Skeletal muscle satellite cell (primary cell): ENCODE measurements around the gene C1QC. TPM values are rescaled to one million over a fixed set of nuclear protein-coding genes. Genes with fewer than 3 reads are reported as not detected.

Source experiments
- H3K27me3 ChIP-seq: 2 replicates; pipeline ENCODE4 v1.7.0; 2013; ENCODE audit warnings: low read length; ENCODE audit not compliant: control insufficient read depth, insufficient read depth
- H3K36me3 ChIP-seq: 2 replicates; pipeline ENCODE4 v1.7.0; 2013; ENCODE audit warnings: mild to moderate bottlenecking, control low read depth, low read length; ENCODE audit not compliant: insufficient read depth
- H3K4me1 ChIP-seq: 2 replicates; pipeline ENCODE4 v1.7.0; 2013; ENCODE audit warnings: low read length; ENCODE audit not compliant: control insufficient read depth, insufficient read depth
- H3K4me2 ChIP-seq: 2 replicates; pipeline ENCODE4 v1.7.0; 2013; ENCODE audit warnings: mild to moderate bottlenecking, low read length
- H3K4me3 ChIP-seq: 2 replicates; pipeline ENCODE4 v1.7.0; 2013; ENCODE audit warnings: low read length
- H3K9ac ChIP-seq: 2 replicates; pipeline ENCODE4 v1.7.0; 2013; ENCODE audit warnings: mild to moderate bottlenecking, low read depth, low read length, moderate library complexity
- H3K9me3 ChIP-seq: replicated peaks from 2 replicates; pipeline ENCODE4 v1.7.0; 2013; ENCODE audit warnings: mild to moderate bottlenecking, control low read depth, low read length
- total RNA-seq: library from RNA; depleted of rRNA; stranded (reverse); fragments of >200 nt; gene quantifications from 2 replicates; pipeline ENCODE4 v1.2.3, GENCODE V29; 2012; rRNA removed

Gene C1QC
- not detected in 2 replicates for total RNA-seq

GRCh38 chr1:22643381-22643780 lies at the start of gene C1QC:
C1QC (plus strand) TSS chr1:22643633; CDS start chr1:22644024, 391 bp downstream.
- Histone ChIP-seq H3K4me2 (no peak within 1 kb of the TSS), H3K9me3 (no peaks in the 10 kb centered on the region), H3K9ac (no peak within 1 kb of the TSS), H3K36me3 (no peaks in the 10 kb centered on the region), H3K27me3 (peaks cover 37% of the 10 kb centered on the region), H3K4me1 (no peaks in the 10 kb centered on the region), H3K4me3 (no peak within 1 kb of the TSS)

- Histone ChIP-seq H3K4me2 (no peak overlapping the region), H3K4me1 (no peaks in the 10 kb centered on the region), H3K9ac (no peak overlapping the region), H3K4me3 (no peak overlapping the region), H3K27me3 (peaks cover 49% of the 10 kb centered on the region), H3K36me3 (no peaks in the 10 kb centered on the region), H3K9me3 (no peaks in the 10 kb centered on the region)
Measured at GRCh38 chr1:22594396-22594795, 49.0 kb upstream of the C1QC start.

DNA sequence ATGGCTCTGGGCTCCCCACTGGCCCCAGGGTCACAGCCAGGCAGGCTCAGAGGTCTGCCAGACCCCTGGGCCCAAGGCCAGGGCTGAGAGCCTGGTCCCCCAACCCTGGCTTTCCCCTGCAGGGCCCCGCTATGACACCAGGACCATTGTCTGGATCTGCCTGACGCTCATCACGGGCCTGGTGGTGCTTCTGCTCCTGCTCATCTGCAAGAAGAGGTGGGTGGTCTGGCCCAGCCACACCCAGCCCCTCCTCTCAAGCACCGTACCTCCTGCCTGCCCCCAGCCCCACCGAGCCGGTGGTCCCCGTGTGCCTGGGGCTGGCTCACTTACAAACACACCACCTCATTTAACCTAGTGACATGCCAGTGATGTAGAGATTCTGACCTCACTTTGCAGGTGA lies 48.3 kb upstream of the C1QC start:
- Histone ChIP-seq H3K9me3 (no peaks in the 10 kb centered on the region), H3K36me3 (no peaks in the 10 kb centered on the region), H3K4me1 (no peaks in the 10 kb centered on the region), H3K4me3 (no peak overlapping the region), H3K27me3 (peaks cover 46% of the 10 kb centered on the region), H3K4me2 (no peak overlapping the region), H3K9ac (no peak overlapping the region)

- Histone ChIP-seq H3K9ac (no peak overlapping the region), H3K9me3 (no peaks in the 10 kb centered on the region), H3K4me2 (no peak overlapping the region), H3K36me3 (no peaks in the 10 kb centered on the region), H3K4me3 (no peak overlapping the region), H3K27me3 (peaks cover 45% of the 10 kb centered on the region), H3K4me1 (no peaks in the 10 kb centered on the region)
Measured at GRCh38 chr1:22597301-22597965, 46.0 kb upstream of the C1QC start.

DNA sequence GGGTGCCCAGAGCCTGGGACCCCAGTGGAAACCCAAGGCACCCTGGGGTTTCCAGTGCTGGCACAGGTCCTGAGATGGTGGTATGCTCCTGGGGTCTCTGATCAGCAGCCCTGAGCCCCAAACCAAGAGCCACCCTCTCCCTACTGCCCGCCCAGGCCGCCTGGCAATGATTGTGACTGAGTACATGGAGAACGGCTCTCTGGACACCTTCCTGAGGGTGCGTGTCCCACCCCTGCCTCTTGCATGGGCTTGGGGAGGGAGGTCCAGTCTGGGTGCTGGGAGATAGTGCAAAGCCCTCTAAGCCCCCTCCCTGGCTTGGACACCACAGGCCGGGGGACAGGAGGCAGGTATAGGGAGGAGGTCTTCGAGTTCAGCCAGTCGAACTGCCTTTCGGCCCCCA lies 45.4 kb upstream of the C1QC start:
- Histone ChIP-seq H3K36me3 (no peaks in the 10 kb centered on the region), H3K4me3 (no peak overlapping the region), H3K4me1 (no peaks in the 10 kb centered on the region), H3K9ac (no peak overlapping the region), H3K4me2 (no peak overlapping the region), H3K9me3 (no peaks in the 10 kb centered on the region), H3K27me3 (peaks cover 42% of the 10 kb centered on the region)

DNA sequence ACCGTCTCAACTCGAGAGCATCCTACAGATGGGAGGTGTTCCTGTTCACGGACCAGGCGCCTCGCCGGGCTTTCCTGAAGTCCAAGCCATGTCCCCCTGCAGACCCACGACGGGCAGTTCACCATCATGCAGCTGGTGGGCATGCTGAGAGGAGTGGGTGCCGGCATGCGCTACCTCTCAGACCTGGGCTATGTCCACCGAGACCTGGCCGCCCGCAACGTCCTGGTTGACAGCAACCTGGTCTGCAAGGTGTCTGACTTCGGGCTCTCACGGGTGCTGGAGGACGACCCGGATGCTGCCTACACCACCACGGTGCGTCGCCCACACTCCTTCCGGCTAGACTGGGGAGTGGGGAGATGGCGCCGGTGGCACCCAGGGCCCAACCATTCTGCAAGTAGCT lies 44.7 kb upstream of the C1QC start:
- H3K9ac ChIP-seq: no peak overlapping the region
- H3K4me2 ChIP-seq: no peak overlapping the region
- no peaks in the 10 kb centered on the region for H3K9me3 ChIP-seq
- H3K36me3 ChIP-seq: no peaks in the 10 kb centered on the region
- peaks cover 44% of the 10 kb centered on the region for H3K27me3 ChIP-seq
- H3K4me1 ChIP-seq: no peaks in the 10 kb centered on the region
- H3K4me3 ChIP-seq: no peak overlapping the region

GRCh38 chr1:22600071-22600816 lies 43.2 kb upstream of the C1QC start:
- H3K4me1 ChIP-seq: no peaks in the 10 kb centered on the region
- H3K4me2 ChIP-seq: no peak overlapping the region
- no peak overlapping the region for H3K9ac ChIP-seq
- H3K36me3 ChIP-seq: no peaks in the 10 kb centered on the region
- no peak overlapping the region for H3K4me3 ChIP-seq
- peaks cover 53% of the 10 kb centered on the region for H3K27me3 ChIP-seq
- H3K9me3 ChIP-seq: no peaks in the 10 kb centered on the region

DNA sequence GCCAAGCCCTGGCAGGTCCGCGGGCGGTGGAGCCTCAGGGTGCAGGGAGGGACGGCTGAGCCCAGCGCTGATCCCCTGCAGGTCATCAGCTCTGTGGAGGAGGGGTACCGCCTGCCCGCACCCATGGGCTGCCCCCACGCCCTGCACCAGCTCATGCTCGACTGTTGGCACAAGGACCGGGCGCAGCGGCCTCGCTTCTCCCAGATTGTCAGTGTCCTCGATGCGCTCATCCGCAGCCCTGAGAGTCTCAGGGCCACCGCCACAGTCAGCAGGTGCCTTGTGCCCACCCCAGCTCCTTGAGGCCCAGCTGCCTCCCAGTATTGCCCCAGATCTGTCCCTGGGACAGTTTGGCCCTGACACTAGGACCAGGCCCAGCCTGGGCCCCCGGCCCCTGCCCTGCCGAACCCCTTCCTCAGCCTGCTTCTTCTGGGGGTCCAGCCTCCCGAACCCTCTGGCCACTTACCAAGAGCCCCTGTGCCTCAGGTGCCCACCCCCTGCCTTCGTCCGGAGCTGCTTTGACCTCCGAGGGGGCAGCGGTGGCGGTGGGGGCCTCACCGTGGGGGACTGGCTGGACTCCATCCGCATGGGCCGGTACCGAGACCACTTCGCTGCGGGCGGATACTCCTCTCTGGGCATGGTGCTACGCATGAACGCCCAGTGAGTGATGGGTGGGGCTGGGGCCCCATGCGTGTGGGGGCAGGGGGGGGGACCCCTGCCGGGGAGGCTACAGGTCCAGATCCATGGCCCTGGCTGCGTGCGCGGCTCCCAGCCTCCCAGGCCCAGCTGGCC lies 42.4 kb upstream of the C1QC start:
- Histone ChIP-seq H3K4me1 (no peaks in the 10 kb centered on the region), H3K4me3 (no peak overlapping the region), H3K4me2 (no peak overlapping the region), H3K27me3 (peaks cover 54% of the 10 kb centered on the region), H3K9me3 (no peaks in the 10 kb centered on the region), H3K36me3 (no peaks in the 10 kb centered on the region), H3K9ac (no peak overlapping the region)

GRCh38 chr1:22601610-22602009 lies 41.8 kb upstream of the C1QC start:
- Histone ChIP-seq H3K4me1 (no peaks in the 10 kb centered on the region), H3K9ac (no peak overlapping the region), H3K27me3 (peaks cover 60% of the 10 kb centered on the region), H3K4me3 (no peak overlapping the region), H3K9me3 (no peaks in the 10 kb centered on the region), H3K4me2 (no peak overlapping the region), H3K36me3 (no peaks in the 10 kb centered on the region)

- H3K27me3 ChIP-seq: peaks cover 65% of the 10 kb centered on the region
- H3K4me3 ChIP-seq: no peak overlapping the region
- H3K9me3 ChIP-seq: no peaks in the 10 kb centered on the region
- H3K9ac ChIP-seq: no peak overlapping the region
- no peaks in the 10 kb centered on the region for H3K4me1 ChIP-seq
- no peaks in the 10 kb centered on the region for H3K36me3 ChIP-seq
- H3K4me2 ChIP-seq: no peak overlapping the region
Measured at GRCh38 chr1:22602060-22602740, 41.2 kb upstream of the C1QC start.

DNA sequence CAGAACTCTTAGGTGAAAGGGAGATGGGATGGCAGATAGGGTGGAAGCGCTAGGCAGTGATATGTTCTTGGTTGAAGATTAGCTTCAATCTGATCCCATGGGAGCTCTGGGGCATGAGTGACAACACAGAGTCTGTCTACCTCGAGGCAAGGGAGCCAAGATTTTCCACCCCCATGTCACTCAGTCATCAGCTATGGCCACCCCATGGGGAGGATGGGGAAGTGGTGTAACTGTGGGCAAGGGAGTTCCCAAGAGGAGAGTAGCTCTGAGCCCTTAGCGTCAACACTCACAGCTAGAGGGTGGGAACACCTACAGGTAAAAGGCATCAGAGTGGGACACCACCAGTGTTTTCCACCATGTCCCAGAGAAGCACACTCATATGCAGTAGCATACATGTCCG lies 37.3 kb upstream of the C1QC start:
- Histone ChIP-seq H3K36me3 (no peaks in the 10 kb centered on the region), H3K9ac (no peak overlapping the region), H3K27me3 (peaks cover 67% of the 10 kb centered on the region), H3K4me1 (no peaks in the 10 kb centered on the region), H3K9me3 (no peaks in the 10 kb centered on the region), H3K4me3 (no peak overlapping the region), H3K4me2 (no peak overlapping the region)
